NB4 (cell line): Measurements from ENCODE around the gene PHF14.
"Not testable (repeated sequence)": the region's sequence is repeated elsewhere in the genome, so short reads cannot be mapped to it uniquely, and the experiment has no call there.

ENCODE experiments used
- DNase-seq: peaks from one replicate; pipeline ENCODE4 v3.0.0; 2010; ENCODE audit warnings: low read depth
- H3K4me3 ChIP-seq: one replicate; pipeline ENCODE4 v1.5.1; 2011; ENCODE audit warnings: mild to moderate bottlenecking, low read depth, low read length, moderate library complexity
- MYC ChIP-seq: IDR thresholded peaks from 2 replicates; pipeline ENCODE4 v1.6.1; 2011; ENCODE audit warnings: low read depth, low read length
- POLR2A ChIP-seq: IDR thresholded peaks from 2 replicates; pipeline ENCODE4 v1.6.1; 2011; ENCODE audit warnings: mild to moderate bottlenecking; ENCODE audit not compliant: insufficient read length; ENCODE audit errors: extremely low read depth
- TF ChIP-seq, protein P1 (sequence below): IDR thresholded peaks from one replicate; pipeline ENCODE4 v1.5.1; 2012; ENCODE audit warnings: low read depth, low read length
- TF ChIP-seq, protein P2 (sequence below): IDR thresholded peaks from 2 replicates; pipeline ENCODE4 v1.6.1; 2011; ENCODE audit warnings: low read depth, low read length

Gene PHF14, protein sequence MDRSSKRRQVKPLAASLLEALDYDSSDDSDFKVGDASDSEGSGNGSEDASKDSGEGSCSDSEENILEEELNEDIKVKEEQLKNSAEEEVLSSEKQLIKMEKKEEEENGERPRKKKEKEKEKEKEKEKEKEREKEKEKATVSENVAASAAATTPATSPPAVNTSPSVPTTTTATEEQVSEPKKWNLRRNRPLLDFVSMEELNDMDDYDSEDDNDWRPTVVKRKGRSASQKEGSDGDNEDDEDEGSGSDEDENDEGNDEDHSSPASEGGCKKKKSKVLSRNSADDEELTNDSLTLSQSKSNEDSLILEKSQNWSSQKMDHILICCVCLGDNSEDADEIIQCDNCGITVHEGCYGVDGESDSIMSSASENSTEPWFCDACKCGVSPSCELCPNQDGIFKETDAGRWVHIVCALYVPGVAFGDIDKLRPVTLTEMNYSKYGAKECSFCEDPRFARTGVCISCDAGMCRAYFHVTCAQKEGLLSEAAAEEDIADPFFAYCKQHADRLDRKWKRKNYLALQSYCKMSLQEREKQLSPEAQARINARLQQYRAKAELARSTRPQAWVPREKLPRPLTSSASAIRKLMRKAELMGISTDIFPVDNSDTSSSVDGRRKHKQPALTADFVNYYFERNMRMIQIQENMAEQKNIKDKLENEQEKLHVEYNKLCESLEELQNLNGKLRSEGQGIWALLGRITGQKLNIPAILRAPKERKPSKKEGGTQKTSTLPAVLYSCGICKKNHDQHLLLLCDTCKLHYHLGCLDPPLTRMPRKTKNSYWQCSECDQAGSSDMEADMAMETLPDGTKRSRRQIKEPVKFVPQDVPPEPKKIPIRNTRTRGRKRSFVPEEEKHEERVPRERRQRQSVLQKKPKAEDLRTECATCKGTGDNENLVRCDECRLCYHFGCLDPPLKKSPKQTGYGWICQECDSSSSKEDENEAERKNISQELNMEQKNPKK

GRCh38 chr7:10973061-10973941, at the start of gene PHF14:
TSS of gene PHF14 (plus strand) at chr7:10973872. CDS start at chr7:10974324, 452 bp downstream.
- peak; percentile 99 for DNase-seq
- H3K4me3 ChIP-seq = peak within 1 kb of the TSS; percentile 81
- TF ChIP-seq MYC (peak; percentile 99), POLR2A (peak; percentile 94)
- TF ChIP-seq, protein P1, sequence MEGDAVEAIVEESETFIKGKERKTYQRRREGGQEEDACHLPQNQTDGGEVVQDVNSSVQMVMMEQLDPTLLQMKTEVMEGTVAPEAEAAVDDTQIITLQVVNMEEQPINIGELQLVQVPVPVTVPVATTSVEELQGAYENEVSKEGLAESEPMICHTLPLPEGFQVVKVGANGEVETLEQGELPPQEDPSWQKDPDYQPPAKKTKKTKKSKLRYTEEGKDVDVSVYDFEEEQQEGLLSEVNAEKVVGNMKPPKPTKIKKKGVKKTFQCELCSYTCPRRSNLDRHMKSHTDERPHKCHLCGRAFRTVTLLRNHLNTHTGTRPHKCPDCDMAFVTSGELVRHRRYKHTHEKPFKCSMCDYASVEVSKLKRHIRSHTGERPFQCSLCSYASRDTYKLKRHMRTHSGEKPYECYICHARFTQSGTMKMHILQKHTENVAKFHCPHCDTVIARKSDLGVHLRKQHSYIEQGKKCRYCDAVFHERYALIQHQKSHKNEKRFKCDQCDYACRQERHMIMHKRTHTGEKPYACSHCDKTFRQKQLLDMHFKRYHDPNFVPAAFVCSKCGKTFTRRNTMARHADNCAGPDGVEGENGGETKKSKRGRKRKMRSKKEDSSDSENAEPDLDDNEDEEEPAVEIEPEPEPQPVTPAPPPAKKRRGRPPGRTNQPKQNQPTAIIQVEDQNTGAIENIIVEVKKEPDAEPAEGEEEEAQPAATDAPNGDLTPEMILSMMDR = no peak
- TF ChIP-seq, protein P2, sequence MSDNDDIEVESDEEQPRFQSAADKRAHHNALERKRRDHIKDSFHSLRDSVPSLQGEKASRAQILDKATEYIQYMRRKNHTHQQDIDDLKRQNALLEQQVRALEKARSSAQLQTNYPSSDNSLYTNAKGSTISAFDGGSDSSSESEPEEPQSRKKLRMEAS = peak; percentile 96

- DNase-seq = no peak
- TF ChIP-seq MYC (no peak), POLR2A (no peak)
- TF ChIP-seq, protein P1 = no peak
- TF ChIP-seq, protein P2 = no peak
Observed at GRCh38 chr7:10924370-10924769, 49.3 kb upstream of the PHF14 start.

DNA sequence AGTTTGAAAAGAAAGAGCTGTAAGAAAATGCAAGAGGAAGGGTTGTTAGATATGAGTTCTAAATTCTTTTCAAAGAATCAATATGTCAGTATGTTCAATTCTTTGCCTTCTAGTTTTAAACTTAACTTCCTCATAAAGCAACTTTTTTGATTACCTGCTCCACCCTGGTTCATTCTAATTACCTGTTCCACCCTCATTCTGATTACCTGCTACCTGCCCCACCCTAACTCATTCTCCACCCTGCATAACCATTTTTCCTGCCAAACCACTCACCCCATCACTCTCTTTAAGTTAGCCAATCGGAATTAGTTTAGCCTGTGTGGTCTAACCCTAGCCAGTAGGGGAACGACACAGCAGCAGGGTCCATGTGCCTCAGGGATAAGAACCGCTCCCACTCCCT, 45.5 kb upstream of the PHF14 start:
- not testable (repeated sequence) for DNase-seq

More at GRCh38 chr7:10924370-10924769, 49.3 kb upstream of the PHF14 start:
- H3K4me3 ChIP-seq = no peak overlapping the region

GRCh38 chr7:10930551-10930950, 43.1 kb upstream of the PHF14 start:
- no peak for DNase-seq
- H3K4me3 ChIP-seq = no peak overlapping the region
- TF ChIP-seq, protein P1 = no peak
- TF ChIP-seq, protein P2 = no peak
- TF ChIP-seq MYC (no peak), POLR2A (no peak)

More for the DNA sequence above, 45.5 kb upstream of the PHF14 start:
- not testable (repeated sequence) for H3K4me3 ChIP-seq

DNA sequence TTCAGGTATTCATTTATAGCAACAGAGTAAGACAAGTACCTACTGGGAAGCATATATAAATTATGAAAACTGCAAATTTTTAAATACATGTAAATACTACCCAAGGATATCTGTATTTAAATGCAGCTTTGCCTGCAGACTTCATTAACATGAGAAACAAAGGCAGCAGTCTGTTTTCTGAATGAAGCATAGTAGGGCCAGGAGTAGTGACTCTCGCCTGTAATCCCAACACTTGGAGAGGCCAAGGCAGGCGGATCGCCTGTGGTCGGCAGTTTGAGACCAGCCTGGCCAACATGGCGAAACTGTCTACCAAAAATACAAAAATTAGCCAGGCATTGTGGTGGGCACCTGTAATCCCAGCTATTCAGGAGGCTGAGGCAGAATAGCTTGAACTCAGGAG, 42.5 kb upstream of the PHF14 start:
- no peak for DNase-seq
- no peak overlapping the region for H3K4me3 ChIP-seq
- no peak for TF ChIP-seq MYC
- TF ChIP-seq, protein P1 = no peak
- no peak for TF ChIP-seq POLR2A
- TF ChIP-seq, protein P2 = no peak
